ENCODE measurements around the gene CDC42SE1. TPM values are rescaled to one million over a fixed set of nuclear protein-coding genes. Genes with fewer than 3 reads are reported as not detected.

Gene CDC42SE1
- total and polyA plus RNA-seq, 7 donors = 35.4 to 82.8 (median 48.7) TPM

DNA sequence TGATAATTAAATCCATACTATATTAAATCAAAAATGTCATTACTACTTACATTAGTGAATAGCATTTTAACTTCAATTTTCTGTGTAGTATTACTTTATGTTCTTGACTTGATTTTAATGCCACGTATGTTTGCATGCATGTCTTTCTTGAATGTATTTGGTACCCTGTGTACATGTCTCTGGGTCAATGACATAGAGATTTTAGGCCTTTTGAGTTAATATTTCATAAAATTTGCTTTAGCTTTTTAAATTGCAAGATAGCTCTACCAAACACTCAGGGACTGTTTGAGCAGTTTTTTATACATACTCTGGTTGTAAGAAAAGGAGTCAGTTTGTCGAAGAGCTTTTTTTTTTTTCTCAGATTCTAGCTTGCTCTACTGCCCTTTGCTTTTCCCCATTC lies 2.3 kb upstream of the CDC42SE1 start:
- Histone ChIP-seq H3K27me3 (no peaks in the 10 kb centered on the region), H3K9me3 (no peaks in the 10 kb centered on the region), H3K36me3 (no peaks in the 10 kb centered on the region), H3K4me1 (peaks cover 0 to 37% (median 25%) of the 10 kb centered on the region in 4 donors), H3K27ac (peak overlapping the region in 1 of 4 donors; percentile 97), H3K4me3 (no peak overlapping the region)
- 84 to 92% methylated on average over 2 of the region's 2 CpGs for WGBS, 2 donors
- no peak for DNase-seq
- intact Hi-C loops (cut with DNase I) = no loop called here
- no peak for TF ChIP-seq EP300 (IDR thresholded peaks at IDR 0.05)
- TF ChIP-seq POLR2A (IDR thresholded peaks at IDR 0.05) = no peak
- TF ChIP-seq, protein P1, sequence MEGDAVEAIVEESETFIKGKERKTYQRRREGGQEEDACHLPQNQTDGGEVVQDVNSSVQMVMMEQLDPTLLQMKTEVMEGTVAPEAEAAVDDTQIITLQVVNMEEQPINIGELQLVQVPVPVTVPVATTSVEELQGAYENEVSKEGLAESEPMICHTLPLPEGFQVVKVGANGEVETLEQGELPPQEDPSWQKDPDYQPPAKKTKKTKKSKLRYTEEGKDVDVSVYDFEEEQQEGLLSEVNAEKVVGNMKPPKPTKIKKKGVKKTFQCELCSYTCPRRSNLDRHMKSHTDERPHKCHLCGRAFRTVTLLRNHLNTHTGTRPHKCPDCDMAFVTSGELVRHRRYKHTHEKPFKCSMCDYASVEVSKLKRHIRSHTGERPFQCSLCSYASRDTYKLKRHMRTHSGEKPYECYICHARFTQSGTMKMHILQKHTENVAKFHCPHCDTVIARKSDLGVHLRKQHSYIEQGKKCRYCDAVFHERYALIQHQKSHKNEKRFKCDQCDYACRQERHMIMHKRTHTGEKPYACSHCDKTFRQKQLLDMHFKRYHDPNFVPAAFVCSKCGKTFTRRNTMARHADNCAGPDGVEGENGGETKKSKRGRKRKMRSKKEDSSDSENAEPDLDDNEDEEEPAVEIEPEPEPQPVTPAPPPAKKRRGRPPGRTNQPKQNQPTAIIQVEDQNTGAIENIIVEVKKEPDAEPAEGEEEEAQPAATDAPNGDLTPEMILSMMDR (IDR thresholded peaks at IDR 0.05) = no peak
- no peak for TF ChIP-seq POLR2AphosphoS5 (IDR thresholded peaks at IDR 0.05)

DNA sequence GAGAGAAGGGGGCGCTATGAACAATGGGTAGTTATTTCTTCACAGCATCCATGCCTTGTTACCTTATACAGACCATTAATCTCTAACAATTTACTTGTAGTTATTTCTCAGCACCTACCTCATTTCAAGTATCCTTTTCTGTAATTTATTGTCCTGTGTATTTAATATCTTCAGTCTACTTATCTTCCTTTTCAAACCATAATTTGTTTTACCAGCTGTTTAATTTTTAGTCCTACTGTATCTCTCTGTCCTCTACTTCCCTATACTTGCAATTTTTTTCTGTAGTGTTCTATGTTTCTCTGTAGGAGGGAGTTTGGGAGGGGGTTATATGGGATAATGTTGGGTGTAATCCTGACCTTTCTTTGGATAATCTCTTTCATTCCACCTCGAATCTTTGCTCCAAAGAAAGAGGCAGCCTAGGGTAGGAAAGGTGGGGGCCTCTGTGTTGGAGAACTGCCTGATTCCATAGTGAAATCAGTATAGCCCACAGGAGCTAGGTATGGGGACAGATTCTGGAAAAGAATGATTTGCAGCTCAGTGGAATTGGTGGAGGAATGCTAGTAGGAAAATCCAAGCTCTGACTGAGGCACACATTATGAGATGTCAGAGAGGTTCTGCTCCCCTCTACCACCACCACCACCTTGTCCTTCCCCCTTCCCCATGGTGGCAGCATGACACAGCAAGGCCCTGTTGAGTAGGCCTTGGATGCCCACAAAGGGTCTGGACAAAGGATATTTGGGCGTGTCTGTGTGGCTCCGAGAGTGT lies 1.4 kb upstream of the CDC42SE1 start:
- DNase-seq = peak; percentile 52
- Histone ChIP-seq H3K36me3 (peaks cover 0 to 3% (median 0%) of the 10 kb centered on the region in 4 donors), H3K27me3 (no peaks in the 10 kb centered on the region), H3K27ac (peak overlapping the region; percentile 90 to 97 (median 92)), H3K4me1 (peaks cover 0 to 46% (median 33%) of the 10 kb centered on the region in 4 donors), H3K4me3 (peak overlapping the region; percentile 75 to 98 (median 84)), H3K9me3 (no peaks in the 10 kb centered on the region)
- 65 to 76% methylated on average over 4 of the region's 4 CpGs for WGBS, 2 donors
- intact Hi-C loops (cut with DNase I) = no loop called here
- no peak for TF ChIP-seq EP300 (IDR thresholded peaks at IDR 0.05)
- no peak for TF ChIP-seq POLR2AphosphoS5 (IDR thresholded peaks at IDR 0.05)
- no peak for TF ChIP-seq POLR2A (IDR thresholded peaks at IDR 0.05)
- TF ChIP-seq, protein P1 (IDR thresholded peaks at IDR 0.05) = no peak

DNA sequence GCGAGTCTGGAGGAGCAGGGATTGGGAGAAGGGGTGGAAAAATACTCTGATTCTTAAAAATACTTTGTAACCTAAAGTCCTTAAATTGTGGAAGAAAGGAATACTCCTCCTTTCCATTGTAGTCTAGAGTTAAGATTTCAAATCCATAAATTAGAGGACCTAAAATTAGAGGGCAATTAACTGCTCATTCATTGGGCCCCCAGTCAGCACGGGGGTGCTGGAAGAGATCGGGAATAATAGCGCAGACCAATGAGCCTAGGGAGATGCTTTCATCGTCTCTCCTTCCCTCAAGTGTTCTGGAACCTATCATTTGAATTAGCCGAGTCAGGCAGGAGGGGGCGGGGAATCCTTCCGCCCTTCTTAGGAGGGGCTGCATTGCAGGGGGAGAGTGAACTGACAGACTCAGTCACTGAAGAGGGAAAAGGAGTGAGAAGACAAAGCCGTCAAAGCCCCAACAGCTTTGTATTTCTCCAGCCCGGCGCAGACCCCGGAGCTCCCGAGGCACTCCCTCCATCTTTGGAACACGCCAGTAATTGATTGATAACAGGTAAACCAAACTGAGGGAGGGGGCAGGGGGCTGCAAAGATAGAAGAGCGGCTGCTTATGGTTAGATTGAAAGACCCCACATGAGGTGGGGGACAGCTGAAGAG lies 710 bp upstream of the CDC42SE1 start, which contains the start of gene MLLT11:
MLLT11 (plus strand) TSS at position 391 of the 650 bp plus-strand sequence. CDS start 6,828 bp downstream, outside the sequence.
- peaks cover 0 to 51% (median 40%) of the 10 kb centered on the region in 4 donors for H3K4me1 ChIP-seq

GRCh38 chr1:151058692-151059091 lies 730 bp downstream of the CDC42SE1 start:
- H3K4me1 ChIP-seq = peaks cover 0 to 51% (median 40%) of the 10 kb centered on the region in 4 donors
- H3K9me3 ChIP-seq = no peaks in the 10 kb centered on the region
- no peaks in the 10 kb centered on the region for H3K27me3 ChIP-seq
- H3K27ac ChIP-seq = peak overlapping the region; percentile 90 to 97 (median 92)
- peak; percentile 71 for DNase-seq
- peak overlapping the region; percentile 75 to 98 (median 84) for H3K4me3 ChIP-seq
- TF ChIP-seq POLR2AphosphoS5 (IDR thresholded peaks at IDR 0.05) (no peak), POLR2A (IDR thresholded peaks at IDR 0.05) (no peak), EP300 (IDR thresholded peaks at IDR 0.05) (no peak)
- TF ChIP-seq, protein P1 (IDR thresholded peaks at IDR 0.05) = no peak
- peaks cover 20 to 25% (median 21%) of the 10 kb centered on the region in 4 donors for H3K36me3 ChIP-seq
- intact Hi-C loops (cut with DNase I) = loop anchor here (1.0 kb wide), 1 partner anchor 12 kb away; the partner anchor contains the start of gene GABPB2
- 0% methylated on average over 10 of the region's 10 CpGs for WGBS, 2 donors

More for the DNA sequence above, 710 bp upstream of the CDC42SE1 start, which contains the start of gene MLLT11:
- 2 to 6% methylated on average over 15 of the region's 15 CpGs for WGBS, 2 donors
- Histone ChIP-seq H3K27ac (peak within 1 kb of the TSS; percentile 90 to 97 (median 92)), H3K36me3 (peaks cover 6 to 11% (median 7%) of the 10 kb centered on the region in 4 donors), H3K9me3 (no peaks in the 10 kb centered on the region), H3K4me3 (peak within 1 kb of the TSS; percentile 75 to 98 (median 84)), H3K27me3 (no peaks in the 10 kb centered on the region)
- peak; percentile 80 to 93 (median 84) for TF ChIP-seq POLR2AphosphoS5 (IDR thresholded peaks at IDR 0.05)
- TF ChIP-seq EP300 (IDR thresholded peaks at IDR 0.05) = peak in 1 of 4 donors; percentile 5
- TF ChIP-seq, protein P1 (IDR thresholded peaks at IDR 0.05) = no peak
- TF ChIP-seq POLR2A (IDR thresholded peaks at IDR 0.05) = peak in 1 of 2 donors; percentile 19
- intact Hi-C loops (cut with DNase I) = no loop called here
- DNase-seq = peak; percentile 84

All from sigmoid colon (tissue), 7 donors.